HL-60 (cell line): ENCODE data around the gene ALDH2.

Experiments
- DNase-seq, 2 experiments: peaks; one replicate each; pipeline ENCODE4 v3.0.0-alpha.2; 2010 to 2020; ENCODE audit warnings: low read depth in 1 of 2, low spot score in 1 of 2
- H3K27ac ChIP-seq: fragments of 250-450 bp; sonication (Bioruptor Pico); replicated peaks from 2 replicates; pipeline ENCODE4 v1.5.1; 2020; ENCODE audit warnings: mild to moderate bottlenecking, moderate library complexity
- H3K27me3 ChIP-seq: fragments of 250-450 bp; sonication (Bioruptor Pico); 2 replicates; pipeline ENCODE4 v1.5.1; 2021; ENCODE audit warnings: mild to moderate bottlenecking, moderate library complexity; ENCODE audit not compliant: insufficient read depth, poor library complexity, severe bottlenecking
- H3K4me3 ChIP-seq: replicated peaks from 2 replicates; pipeline ENCODE4 v1.5.1; 2011; ENCODE audit warnings: mild to moderate bottlenecking, control low read depth, low read length; ENCODE audit not compliant: insufficient read depth
- GABPA ChIP-seq: IDR thresholded peaks from 2 replicates; pipeline ENCODE4 v1.6.1; 2012; ENCODE audit warnings: low read depth
- POLR2AphosphoS5 ChIP-seq: IDR thresholded peaks from 2 replicates; pipeline ENCODE4 v1.6.1; 2012; ENCODE audit warnings: low read depth
- SPI1 ChIP-seq: IDR thresholded peaks from 2 replicates; pipeline ENCODE4 v1.6.1; 2012; ENCODE audit warnings: low read depth, mild to moderate bottlenecking, borderline replicate concordance
- TF ChIP-seq, protein P1 (sequence below): IDR thresholded peaks from 2 replicates; pipeline ENCODE4 v1.6.1; 2012; ENCODE audit warnings: low read depth; ENCODE audit not compliant: insufficient replicate concordance
- TF ChIP-seq, protein P2 (sequence below): IDR thresholded peaks from one replicate; pipeline ENCODE4 v1.5.1; 2011; ENCODE audit warnings: low read length, control low read depth, inconsistent platforms; ENCODE audit not compliant: insufficient read depth

ALDH2 gene

DNA sequence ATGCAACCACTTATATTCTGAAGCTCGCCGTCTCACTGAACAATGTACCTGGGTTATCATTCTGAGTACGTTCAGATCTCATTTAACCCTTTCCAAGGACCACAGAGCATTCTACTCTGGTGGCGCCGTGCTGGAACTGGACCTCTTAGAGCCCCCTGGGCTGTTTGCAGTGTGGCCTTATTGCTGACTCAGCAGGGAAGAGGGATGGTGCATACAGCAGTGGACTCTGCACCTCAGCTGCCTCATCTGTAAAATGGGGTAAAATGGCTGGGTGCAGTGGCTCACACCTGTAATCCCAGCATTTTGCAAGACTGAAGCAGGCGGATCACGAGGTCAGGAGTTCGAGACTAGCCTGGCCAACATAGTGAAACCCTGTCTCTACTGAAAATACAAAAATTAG is 2.9 kb downstream of the ALDH2 start:
- TF ChIP-seq, protein P1, sequence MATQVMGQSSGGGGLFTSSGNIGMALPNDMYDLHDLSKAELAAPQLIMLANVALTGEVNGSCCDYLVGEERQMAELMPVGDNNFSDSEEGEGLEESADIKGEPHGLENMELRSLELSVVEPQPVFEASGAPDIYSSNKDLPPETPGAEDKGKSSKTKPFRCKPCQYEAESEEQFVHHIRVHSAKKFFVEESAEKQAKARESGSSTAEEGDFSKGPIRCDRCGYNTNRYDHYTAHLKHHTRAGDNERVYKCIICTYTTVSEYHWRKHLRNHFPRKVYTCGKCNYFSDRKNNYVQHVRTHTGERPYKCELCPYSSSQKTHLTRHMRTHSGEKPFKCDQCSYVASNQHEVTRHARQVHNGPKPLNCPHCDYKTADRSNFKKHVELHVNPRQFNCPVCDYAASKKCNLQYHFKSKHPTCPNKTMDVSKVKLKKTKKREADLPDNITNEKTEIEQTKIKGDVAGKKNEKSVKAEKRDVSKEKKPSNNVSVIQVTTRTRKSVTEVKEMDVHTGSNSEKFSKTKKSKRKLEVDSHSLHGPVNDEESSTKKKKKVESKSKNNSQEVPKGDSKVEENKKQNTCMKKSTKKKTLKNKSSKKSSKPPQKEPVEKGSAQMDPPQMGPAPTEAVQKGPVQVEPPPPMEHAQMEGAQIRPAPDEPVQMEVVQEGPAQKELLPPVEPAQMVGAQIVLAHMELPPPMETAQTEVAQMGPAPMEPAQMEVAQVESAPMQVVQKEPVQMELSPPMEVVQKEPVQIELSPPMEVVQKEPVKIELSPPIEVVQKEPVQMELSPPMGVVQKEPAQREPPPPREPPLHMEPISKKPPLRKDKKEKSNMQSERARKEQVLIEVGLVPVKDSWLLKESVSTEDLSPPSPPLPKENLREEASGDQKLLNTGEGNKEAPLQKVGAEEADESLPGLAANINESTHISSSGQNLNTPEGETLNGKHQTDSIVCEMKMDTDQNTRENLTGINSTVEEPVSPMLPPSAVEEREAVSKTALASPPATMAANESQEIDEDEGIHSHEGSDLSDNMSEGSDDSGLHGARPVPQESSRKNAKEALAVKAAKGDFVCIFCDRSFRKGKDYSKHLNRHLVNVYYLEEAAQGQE, result no peak
- TF ChIP-seq GABPA (no peak), SPI1 (no peak), POLR2AphosphoS5 (no peak)
- TF ChIP-seq, protein P2, sequence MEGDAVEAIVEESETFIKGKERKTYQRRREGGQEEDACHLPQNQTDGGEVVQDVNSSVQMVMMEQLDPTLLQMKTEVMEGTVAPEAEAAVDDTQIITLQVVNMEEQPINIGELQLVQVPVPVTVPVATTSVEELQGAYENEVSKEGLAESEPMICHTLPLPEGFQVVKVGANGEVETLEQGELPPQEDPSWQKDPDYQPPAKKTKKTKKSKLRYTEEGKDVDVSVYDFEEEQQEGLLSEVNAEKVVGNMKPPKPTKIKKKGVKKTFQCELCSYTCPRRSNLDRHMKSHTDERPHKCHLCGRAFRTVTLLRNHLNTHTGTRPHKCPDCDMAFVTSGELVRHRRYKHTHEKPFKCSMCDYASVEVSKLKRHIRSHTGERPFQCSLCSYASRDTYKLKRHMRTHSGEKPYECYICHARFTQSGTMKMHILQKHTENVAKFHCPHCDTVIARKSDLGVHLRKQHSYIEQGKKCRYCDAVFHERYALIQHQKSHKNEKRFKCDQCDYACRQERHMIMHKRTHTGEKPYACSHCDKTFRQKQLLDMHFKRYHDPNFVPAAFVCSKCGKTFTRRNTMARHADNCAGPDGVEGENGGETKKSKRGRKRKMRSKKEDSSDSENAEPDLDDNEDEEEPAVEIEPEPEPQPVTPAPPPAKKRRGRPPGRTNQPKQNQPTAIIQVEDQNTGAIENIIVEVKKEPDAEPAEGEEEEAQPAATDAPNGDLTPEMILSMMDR, result no peak
- no peak overlapping the region for H3K4me3 ChIP-seq
- H3K27me3 ChIP-seq, result no peaks in the 10 kb centered on the region
- no peak for DNase-seq
- no peak overlapping the region for H3K27ac ChIP-seq

DNA sequence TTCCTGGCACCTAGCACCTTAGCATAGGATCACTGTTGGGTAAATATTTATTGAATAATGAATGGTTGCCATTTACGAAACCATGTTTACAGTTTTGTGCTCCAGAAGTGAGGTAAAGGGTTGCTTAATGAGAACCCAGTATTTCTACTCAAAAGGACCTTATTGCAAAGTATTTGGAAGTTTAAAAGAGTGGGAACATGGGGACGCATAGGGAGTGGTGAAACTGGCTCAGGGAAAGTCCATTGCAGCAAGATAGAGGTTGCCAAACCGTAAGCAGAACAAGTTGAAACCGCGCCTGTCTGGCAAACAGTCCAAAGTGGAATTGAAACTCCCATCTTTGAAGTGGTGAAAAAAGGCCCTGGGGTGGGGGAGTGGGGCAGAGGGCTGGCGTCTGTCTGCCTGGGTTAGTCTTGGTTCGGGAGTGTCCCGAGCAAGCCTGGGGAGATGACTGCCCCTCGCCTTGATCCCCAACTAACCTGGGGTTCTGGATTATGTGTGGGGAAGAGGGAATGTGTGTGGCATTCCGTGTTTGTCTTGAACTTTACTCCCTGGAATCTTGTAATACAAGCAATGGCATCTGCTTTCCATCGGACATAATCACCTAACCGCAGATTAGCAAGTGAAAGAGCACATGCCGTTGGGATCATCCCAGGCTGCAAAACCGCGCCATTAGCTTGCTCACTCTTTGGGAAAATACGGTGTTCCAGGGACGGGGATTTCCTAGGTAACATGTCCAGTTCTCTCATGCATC is 7.2 kb downstream of the ALDH2 start:
- Histone ChIP-seq H3K27ac (peak overlapping the region; percentile 93), H3K4me3 (no peak overlapping the region)

DNA sequence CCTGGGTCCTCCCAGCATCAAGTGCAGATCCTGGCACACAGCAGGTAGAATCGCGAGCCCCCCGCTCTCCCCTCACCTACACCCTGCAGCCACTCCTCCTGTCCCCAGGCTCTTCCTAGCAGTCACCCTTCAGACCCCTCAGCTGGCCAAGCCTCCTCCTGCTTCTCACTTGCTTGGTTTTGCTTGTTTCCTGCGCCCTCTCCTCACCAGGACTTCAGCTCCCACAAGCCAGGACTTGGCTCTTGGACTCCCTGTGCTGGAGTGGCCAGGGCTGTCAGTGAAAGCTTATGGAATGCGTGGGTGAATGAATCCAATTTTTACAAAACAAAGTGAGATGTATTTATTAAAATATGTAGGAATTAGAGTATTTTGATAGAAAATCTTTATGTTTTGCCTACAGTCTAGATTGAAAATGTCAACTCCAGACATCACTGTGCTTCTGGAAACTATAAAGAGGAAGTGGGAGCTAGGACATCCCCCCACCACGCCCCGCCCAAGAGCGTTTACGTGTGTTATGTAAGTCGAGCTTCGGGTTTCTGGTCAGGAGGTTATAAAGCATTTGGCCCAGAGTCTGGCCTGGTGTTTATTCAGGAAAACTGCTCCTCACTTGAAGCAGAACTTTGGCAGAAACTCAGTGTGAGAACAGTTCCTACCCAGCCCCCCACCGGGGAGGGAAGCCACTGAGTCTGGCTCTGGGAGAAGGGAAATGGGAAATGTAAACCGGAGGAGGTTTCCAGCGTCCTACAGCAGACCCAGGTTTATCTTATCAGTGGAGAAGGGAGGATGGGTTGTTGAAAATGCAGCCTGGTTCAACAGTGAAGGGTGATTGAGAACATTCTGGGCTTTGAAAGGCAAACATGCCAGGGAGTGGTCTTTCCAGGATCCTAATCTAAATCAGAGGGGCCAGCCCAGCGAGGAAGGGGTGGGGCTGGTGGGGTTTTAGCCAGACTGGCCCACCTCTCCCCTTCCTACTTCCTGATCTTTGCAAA is 8.8 kb downstream of the ALDH2 start:
- TF ChIP-seq POLR2AphosphoS5 (peak; percentile 86), GABPA (no peak), SPI1 (peak; percentile 99)
- peak overlapping the region; percentile 93 for H3K27ac ChIP-seq
- peak; percentile 86 to 96 for DNase-seq
- H3K27me3 ChIP-seq, result no peaks in the 10 kb centered on the region
- H3K4me3 ChIP-seq, result no peak overlapping the region; the same call in 1 of the 2 replicates

More for the DNA sequence above, 7.2 kb downstream of the ALDH2 start:
- TF ChIP-seq, protein P2, result no peak
- TF ChIP-seq, protein P1, result peak; percentile 16
- TF ChIP-seq SPI1, result no peak
- peak in 1 of 2 experiments; percentile 72 for DNase-seq
- H3K27me3 ChIP-seq, result no peaks in the 10 kb centered on the region

DNA sequence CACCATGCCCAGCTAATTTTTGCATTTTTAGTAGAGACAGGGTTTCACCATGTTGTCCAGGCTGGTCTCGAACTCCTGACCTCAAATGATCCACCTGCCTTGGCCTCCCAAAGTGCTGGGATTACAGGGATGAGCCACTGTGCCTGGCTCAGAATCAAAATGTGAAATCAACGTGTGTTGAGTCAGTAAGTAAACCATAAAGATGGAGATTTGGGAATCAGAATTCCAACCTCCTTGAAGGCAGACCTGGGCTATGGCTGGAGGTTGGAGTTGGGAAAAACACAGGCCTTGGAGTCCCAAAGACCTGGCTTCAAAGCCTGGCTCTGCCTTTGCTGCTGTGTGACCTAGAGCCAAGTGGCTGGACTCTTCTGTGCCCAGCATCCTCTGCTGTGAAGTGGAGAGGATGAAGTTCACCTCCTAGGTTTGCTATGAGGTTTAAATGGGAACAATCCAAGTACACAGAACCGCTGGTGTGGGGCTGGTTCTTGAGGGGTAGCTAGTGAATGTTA is 10.2 kb downstream of the ALDH2 start:
- Histone ChIP-seq H3K27ac (peak overlapping the region; percentile 93), H3K4me3 (no peak overlapping the region), H3K27me3 (no peaks in the 10 kb centered on the region)
- no peak for DNase-seq
- TF ChIP-seq POLR2AphosphoS5, result no peak
- TF ChIP-seq, protein P2, result no peak
- no peak for TF ChIP-seq GABPA
- TF ChIP-seq SPI1, result no peak
- TF ChIP-seq, protein P1, result no peak
